OCI-LY3 (cell line): ENCODE measurements around the gene MS4A15.
A peak's percentile ranks its signal among the peaks of the same experiment; 100 is the strongest.

Experiments used
- H2AFZ ChIP-seq: fragments of 200-600, 300-600 bp; shearing (Covaris generic); 2 replicates; pipeline ENCODE4 v1.6.0; 2014; ENCODE audit warnings: antibody characterized with exemption, low read depth, low read length
- H3K27ac ChIP-seq: fragments of 200-600, 300-600 bp; sonication (generic); 2 replicates; pipeline ENCODE4 v1.5.1; 2014; ENCODE audit warnings: mild to moderate bottlenecking, low read length, moderate library complexity, mixed read lengths
- H3K27me3 ChIP-seq: fragments of 200-600, 300-600 bp; sonication (generic); 2 replicates; pipeline ENCODE4 v1.6.1; 2014; ENCODE audit warnings: low read depth, low read length, mixed read lengths
- H3K36me3 ChIP-seq: fragments of 200-600, 300-600 bp; sonication (generic); replicated peaks from 2 replicates; pipeline ENCODE3; 2014; ENCODE audit warnings: low read depth, low read length, mixed read lengths
- H3K4me1 ChIP-seq: fragments of 300-600, 200-600 bp; sonication (generic); 2 replicates; pipeline ENCODE4 v1.6.1; 2014; ENCODE audit warnings: low read length, mixed read lengths
- H3K4me2 ChIP-seq: fragments of 200-600, 300-600 bp; sonication (generic); 2 replicates; pipeline ENCODE4 v1.6.1; 2014; ENCODE audit warnings: low read length, mixed read lengths
- H3K4me3 ChIP-seq: fragments of 300-600, 200-600 bp; sonication (generic); 2 replicates; pipeline ENCODE4 v1.5.1; 2014; ENCODE audit warnings: antibody characterized with exemption, mild to moderate bottlenecking, low read length, moderate library complexity
- H3K79me2 ChIP-seq: fragments of 300-600, 200-600 bp; shearing (Covaris generic); 2 replicates; pipeline ENCODE4 v1.6.1; 2014; ENCODE audit warnings: mild to moderate bottlenecking, low read length, mixed read lengths
- H3K9ac ChIP-seq: fragments of 300-600, 200-600 bp; shearing (Covaris generic); 2 replicates; pipeline ENCODE4 v1.6.0; 2014; ENCODE audit warnings: mild to moderate bottlenecking, low read length, moderate library complexity
- H3K9me3 ChIP-seq: fragments of 200-600, 300-600 bp; shearing (Covaris generic); 2 replicates; pipeline ENCODE4 v1.6.1; 2014; ENCODE audit warnings: low read length, mixed read lengths; ENCODE audit not compliant: insufficient read depth
- H4K20me1 ChIP-seq: fragments of 200-600, 300-600 bp; sonication (generic); 2 replicates; pipeline ENCODE4 v1.6.1; 2016; ENCODE audit warnings: low read length, mixed read lengths; ENCODE audit not compliant: insufficient read depth
- EZH2phosphoT487 ChIP-seq: fragments of 200-600 bp; shearing (Covaris generic); IDR thresholded peaks from 2 replicates; pipeline ENCODE4 v1.6.1; 2018; ENCODE audit warnings: antibody characterized with exemption, mixed run types, low read depth
- TF ChIP-seq, protein P1 (sequence below): fragments of 200-600, 300-600 bp; sonication (generic); IDR thresholded peaks from 2 replicates; pipeline ENCODE4 v1.5.1; 2014; ENCODE audit warnings: antibody characterized with exemption, low read length, low read depth

Gene MS4A15

DNA sequence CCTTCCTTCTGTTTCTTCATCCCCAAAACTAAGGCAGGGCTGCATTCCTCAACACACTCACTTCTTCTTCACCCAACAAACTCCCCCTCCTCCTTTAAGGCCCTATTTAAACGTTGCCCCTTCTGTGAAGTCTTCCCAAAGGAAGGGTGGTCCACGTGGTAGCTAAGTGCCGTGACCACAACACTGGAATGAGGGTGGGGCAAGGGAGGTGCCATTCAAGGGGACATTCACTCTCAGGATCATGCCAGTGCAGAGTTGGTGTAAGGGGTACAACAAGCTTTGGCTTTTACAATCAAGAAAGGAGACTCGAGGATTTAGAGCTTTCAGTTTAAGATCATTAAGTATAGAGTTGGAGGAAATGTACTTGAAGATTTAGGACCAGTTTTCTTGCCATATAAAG is 20.4 kb downstream of the MS4A15 start:
- Histone ChIP-seq H3K36me3 (no peaks in the 10 kb centered on the region), H3K4me1 (peaks cover 18% of the 10 kb centered on the region), H3K9me3 (no peaks in the 10 kb centered on the region), H3K9ac (no peak overlapping the region), H3K27ac (no peak overlapping the region), H3K27me3 (no peaks in the 10 kb centered on the region), H3K79me2 (no peaks in the 10 kb centered on the region), H2AFZ (no peak overlapping the region), H3K4me3 (no peak overlapping the region), H4K20me1 (no peaks in the 10 kb centered on the region), H3K4me2 (no peak overlapping the region)
- no peak for TF ChIP-seq EZH2phosphoT487
- TF ChIP-seq, protein P1, sequence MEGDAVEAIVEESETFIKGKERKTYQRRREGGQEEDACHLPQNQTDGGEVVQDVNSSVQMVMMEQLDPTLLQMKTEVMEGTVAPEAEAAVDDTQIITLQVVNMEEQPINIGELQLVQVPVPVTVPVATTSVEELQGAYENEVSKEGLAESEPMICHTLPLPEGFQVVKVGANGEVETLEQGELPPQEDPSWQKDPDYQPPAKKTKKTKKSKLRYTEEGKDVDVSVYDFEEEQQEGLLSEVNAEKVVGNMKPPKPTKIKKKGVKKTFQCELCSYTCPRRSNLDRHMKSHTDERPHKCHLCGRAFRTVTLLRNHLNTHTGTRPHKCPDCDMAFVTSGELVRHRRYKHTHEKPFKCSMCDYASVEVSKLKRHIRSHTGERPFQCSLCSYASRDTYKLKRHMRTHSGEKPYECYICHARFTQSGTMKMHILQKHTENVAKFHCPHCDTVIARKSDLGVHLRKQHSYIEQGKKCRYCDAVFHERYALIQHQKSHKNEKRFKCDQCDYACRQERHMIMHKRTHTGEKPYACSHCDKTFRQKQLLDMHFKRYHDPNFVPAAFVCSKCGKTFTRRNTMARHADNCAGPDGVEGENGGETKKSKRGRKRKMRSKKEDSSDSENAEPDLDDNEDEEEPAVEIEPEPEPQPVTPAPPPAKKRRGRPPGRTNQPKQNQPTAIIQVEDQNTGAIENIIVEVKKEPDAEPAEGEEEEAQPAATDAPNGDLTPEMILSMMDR = no peak

DNA sequence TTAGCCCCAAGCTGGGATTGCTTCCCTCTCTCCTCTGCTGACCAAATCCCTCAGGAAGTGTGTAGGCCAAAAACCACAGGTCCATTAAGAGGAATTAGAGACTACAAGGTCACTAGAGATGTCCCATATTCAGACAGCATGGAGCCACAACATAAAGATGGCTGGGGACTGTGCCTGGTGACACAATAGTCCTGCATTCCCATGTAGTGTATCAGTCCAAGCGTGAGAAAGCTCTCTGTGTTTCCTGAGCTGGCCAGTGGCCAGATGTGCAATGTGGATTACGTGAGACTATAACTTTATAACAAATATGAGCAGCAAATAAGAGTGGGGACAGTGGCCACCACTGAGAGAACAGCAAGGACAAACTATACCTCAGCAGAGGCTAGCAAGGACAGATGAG is 20.9 kb downstream of the MS4A15 start:
- Histone ChIP-seq H3K9me3 (no peaks in the 10 kb centered on the region), H3K79me2 (no peaks in the 10 kb centered on the region), H3K27ac (no peak overlapping the region), H3K4me3 (no peak overlapping the region), H3K9ac (no peak overlapping the region), H4K20me1 (no peaks in the 10 kb centered on the region), H3K4me1 (peaks cover 17% of the 10 kb centered on the region), H2AFZ (no peak overlapping the region), H3K36me3 (no peaks in the 10 kb centered on the region), H3K27me3 (no peaks in the 10 kb centered on the region), H3K4me2 (no peak overlapping the region)
- TF ChIP-seq, protein P1 = no peak
- no peak for TF ChIP-seq EZH2phosphoT487

DNA sequence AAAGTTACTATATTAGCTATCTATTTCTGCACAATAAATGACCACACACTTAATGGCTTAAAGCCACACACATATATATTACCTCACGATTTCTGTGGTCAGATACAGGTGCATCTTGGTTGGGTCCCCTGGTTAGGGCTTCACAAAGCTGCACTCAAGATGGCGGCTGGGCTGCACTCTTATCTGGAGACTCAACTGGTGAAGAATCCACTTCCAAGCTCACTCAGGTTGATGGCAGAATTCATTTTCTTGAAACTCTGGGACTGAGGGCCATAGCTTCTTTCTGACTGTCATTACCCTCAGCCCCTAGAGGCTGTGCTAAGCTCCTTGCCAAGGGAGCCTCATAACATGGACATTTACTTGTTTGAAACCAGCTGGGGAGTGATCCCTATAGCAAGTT is 23.4 kb downstream of the MS4A15 start:
- no peaks in the 10 kb centered on the region for H3K36me3 ChIP-seq
- H3K9ac ChIP-seq = no peak overlapping the region
- H2AFZ ChIP-seq = no peak overlapping the region
- H3K4me1 ChIP-seq = peaks cover 17% of the 10 kb centered on the region
- no peak overlapping the region for H3K4me2 ChIP-seq
- no peaks in the 10 kb centered on the region for H3K79me2 ChIP-seq
- H3K27ac ChIP-seq = no peak overlapping the region
- no peaks in the 10 kb centered on the region for H3K9me3 ChIP-seq
- H3K27me3 ChIP-seq = no peaks in the 10 kb centered on the region
- TF ChIP-seq, protein P1 = no peak
- TF ChIP-seq EZH2phosphoT487 = no peak
- H3K4me3 ChIP-seq = no peak overlapping the region
- no peaks in the 10 kb centered on the region for H4K20me1 ChIP-seq

DNA sequence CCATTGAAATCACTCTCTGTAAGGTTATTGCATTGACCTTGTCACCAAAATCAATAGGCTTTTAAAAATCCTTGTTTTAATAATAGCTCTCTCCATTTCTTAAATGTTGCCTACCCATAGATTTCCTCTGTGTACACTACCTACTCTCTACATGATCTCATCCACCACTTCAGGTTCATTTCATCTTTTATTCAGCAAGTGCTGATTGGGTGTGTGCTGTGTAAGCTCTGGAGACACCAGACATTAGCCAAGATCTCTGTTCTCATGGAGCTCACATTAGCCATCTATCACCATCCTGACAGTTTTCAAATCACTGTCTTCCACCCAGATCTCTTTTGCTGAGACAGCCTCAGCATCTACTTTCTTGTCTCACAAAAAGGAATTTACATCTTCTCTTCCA is 24.1 kb downstream of the MS4A15 start:
- peak overlapping the region; percentile 42; the same call in 1 of the 2 replicates for H2AFZ ChIP-seq
- no peaks in the 10 kb centered on the region for H3K79me2 ChIP-seq
- no peak overlapping the region for H3K4me3 ChIP-seq
- H3K4me2 ChIP-seq = no peak overlapping the region
- H3K27ac ChIP-seq = no peak overlapping the region
- no peaks in the 10 kb centered on the region for H4K20me1 ChIP-seq
- H3K4me1 ChIP-seq = peaks cover 14% of the 10 kb centered on the region
- no peaks in the 10 kb centered on the region for H3K9me3 ChIP-seq
- TF ChIP-seq, protein P1 = no peak
- TF ChIP-seq EZH2phosphoT487 = no peak
- H3K36me3 ChIP-seq = no peaks in the 10 kb centered on the region
- H3K9ac ChIP-seq = no peak overlapping the region
- H3K27me3 ChIP-seq = no peaks in the 10 kb centered on the region
